Activated CD4-positive, alpha-beta T cell treated with anti-CD3 and anti-CD28 coated beads, Interleukin-2, amount 10 ng/mL, durations not matched to agents 24 days and 14 days (primary cell): ENCODE results near the gene ABCA10. TPM values are rescaled to one million over a fixed set of nuclear protein-coding genes. Genes with fewer than 3 reads are reported as not detected.

ENCODE experiments used
- DNase-seq: peaks from one replicate; pipeline ENCODE4 v3.0.0; 2022
- H3K27ac Mint-ChIP-seq: one replicate; pipeline ENCODE4 v1.8.0; 2022; ENCODE audit warnings: mild to moderate bottlenecking, mixed read lengths
- H3K27me3 Mint-ChIP-seq: one replicate; pipeline ENCODE4 v1.8.0; 2022; ENCODE audit warnings: mixed read lengths
- H3K36me3 Mint-ChIP-seq: one replicate; pipeline ENCODE4 v1.8.0; 2022; ENCODE audit warnings: low read depth, mild to moderate bottlenecking, mixed read lengths
- H3K4me1 Mint-ChIP-seq: one replicate; pipeline ENCODE4 v1.8.0; 2021; ENCODE audit warnings: mixed read lengths
- H3K4me3 Mint-ChIP-seq: one replicate; pipeline ENCODE4 v1.8.0; 2022; ENCODE audit warnings: mild to moderate bottlenecking, moderate library complexity, mixed read lengths
- H3K9me3 Mint-ChIP-seq: one replicate; pipeline ENCODE4 v1.8.0; 2021; ENCODE audit warnings: mixed read lengths
- intact Hi-C: fragments of 100-400 bp; cut with micrococcal nuclease; formaldehyde crosslinking; loops from one replicate; pipeline ENCODE4 v1.15.1; 2023
- total RNA-seq: library from RNA; stranded (reverse); gene quantifications from 2 replicates; pipeline ENCODE4 v1.2.3, GENCODE V29; 2022

ABCA10 gene
- total RNA-seq, 1 donor from 2014 or later, result 0.37 TPM

DNA sequence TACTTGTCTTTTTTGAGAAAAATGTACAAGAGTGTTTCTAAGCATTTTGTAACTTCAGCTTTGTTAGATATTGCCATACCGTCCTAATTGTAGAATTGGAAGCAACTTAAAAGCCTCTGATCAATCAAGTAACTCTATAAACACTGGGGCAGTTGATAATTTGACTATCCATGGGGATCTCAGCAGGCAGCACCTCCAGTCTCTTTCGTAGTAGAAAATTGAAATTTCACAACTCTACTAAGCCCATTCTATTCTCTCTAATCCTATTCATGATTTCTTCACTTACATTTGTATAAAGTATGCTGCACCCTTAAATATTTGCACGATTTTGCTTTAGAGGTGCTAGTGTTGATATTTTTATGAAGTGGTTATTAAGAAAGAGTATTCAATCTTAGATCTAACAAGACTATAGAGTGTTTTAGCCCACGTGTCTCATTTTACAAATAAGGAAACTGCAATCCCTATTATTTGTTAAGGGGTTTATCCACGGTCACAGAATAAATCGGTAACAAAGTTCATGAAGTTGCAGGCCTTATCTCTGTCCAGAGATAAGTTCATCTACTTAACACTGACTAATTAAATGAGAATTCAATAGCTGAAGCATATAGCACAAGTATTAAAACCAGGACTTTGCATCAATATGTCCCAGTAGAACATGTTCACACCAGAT, 97.9 kb downstream of the ABCA10 start:
- intact Hi-C loops, result no loop called here
- Mint-ChIP-seq H3K27ac (no peak overlapping the region), H3K36me3 (no peaks in the 10 kb centered on the region), H3K9me3 (no peaks in the 10 kb centered on the region), H3K4me1 (no peaks in the 10 kb centered on the region), H3K27me3 (no peaks in the 10 kb centered on the region), H3K4me3 (no peak overlapping the region)
- no peak for DNase-seq

DNA sequence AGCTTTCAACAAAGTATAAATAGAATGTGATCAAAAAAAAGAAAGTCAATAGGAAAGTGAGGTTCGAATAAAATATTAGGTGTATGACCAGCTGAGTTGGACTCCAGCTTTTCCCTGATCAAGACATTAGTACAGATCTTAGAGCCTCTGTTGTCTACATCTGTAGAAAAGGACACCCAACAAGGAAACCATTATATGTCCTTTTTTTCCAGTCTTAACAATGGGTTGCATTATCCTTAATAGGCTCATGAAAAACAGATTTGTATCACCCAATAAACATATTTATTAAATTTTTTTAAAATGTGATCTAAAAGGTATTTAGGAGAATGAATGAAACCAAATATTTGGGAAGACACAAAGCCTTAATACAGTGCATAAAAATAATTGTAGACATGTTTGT, 105.0 kb downstream of the ABCA10 start:
- Mint-ChIP-seq H3K27me3 (no peaks in the 10 kb centered on the region), H3K36me3 (no peaks in the 10 kb centered on the region), H3K4me3 (no peak overlapping the region), H3K9me3 (no peaks in the 10 kb centered on the region), H3K27ac (no peak overlapping the region), H3K4me1 (no peaks in the 10 kb centered on the region)
- no peak for DNase-seq
- intact Hi-C loops, result no loop called here

DNA sequence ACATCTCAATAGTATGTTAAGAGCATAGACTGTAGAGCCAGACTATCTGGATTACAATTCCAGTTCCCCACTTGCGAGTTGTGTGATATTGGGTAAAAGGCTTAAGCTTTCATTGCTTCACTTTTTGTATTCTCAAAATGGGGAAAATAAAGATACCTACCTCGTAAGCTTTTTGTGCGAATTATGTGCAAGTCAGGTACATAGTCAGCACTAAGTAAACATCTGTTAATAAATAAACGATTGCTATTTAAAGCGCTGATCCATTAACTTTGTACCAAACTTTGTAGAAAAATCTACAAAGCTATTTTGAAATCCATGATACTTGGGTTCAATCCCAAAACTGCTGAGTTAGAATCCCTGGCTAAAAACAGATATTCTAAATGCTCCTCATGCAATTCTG, 106.6 kb downstream of the ABCA10 start:
- H3K27me3 Mint-ChIP-seq, result no peaks in the 10 kb centered on the region
- no peaks in the 10 kb centered on the region for H3K4me1 Mint-ChIP-seq
- no peak overlapping the region for H3K4me3 Mint-ChIP-seq
- intact Hi-C loops, result no loop called here
- H3K9me3 Mint-ChIP-seq, result no peaks in the 10 kb centered on the region
- no peaks in the 10 kb centered on the region for H3K36me3 Mint-ChIP-seq
- DNase-seq, result no peak
- no peak overlapping the region for H3K27ac Mint-ChIP-seq

DNA sequence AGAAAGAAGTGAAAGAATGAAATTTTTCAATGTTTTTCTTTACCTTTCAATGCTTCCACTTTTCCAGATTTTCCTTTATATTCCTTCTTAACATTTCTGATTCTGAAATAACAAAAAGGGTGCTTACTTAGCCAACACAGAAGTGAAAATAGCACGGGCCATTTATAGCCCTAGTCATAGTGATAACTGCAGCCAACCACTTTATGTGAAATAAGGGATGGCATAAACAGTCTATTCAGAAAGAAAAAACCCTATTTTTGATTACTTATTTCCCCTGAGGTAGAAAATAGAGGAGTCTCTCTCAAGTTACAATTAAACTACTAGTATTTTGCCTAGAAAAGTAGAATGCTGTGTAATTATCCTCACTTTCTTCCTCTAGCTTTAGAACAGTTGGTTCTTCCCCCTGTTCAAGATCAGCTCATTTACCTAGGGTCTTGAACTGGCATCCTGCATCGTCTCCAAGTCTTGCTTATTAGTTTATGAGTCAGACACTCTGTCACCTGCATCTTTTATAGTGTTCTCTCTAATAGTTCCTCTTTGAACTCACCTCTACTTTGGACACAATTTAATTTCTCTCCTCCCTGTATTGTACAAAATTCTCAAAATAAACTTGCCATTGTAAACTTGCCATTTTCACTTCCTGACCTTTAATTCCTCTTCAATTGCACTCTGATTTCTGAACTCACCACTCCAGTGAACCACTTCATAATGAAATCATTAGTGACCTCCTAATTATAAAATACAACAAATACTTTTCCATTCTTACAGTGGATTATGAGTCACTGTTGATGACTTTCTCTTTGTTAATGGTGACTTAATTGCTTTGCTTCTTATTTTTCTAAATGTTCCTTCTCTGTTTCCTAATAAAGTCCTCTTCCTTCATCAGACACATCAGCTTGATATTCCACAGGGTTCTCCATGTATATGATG, 110.5 kb downstream of the ABCA10 start:
- no peaks in the 10 kb centered on the region for H3K36me3 Mint-ChIP-seq
- H3K4me3 Mint-ChIP-seq, result no peak overlapping the region
- no peaks in the 10 kb centered on the region for H3K9me3 Mint-ChIP-seq
- H3K27ac Mint-ChIP-seq, result no peak overlapping the region
- intact Hi-C loops, result no loop called here
- H3K4me1 Mint-ChIP-seq, result no peaks in the 10 kb centered on the region
- DNase-seq, result no peak
- no peaks in the 10 kb centered on the region for H3K27me3 Mint-ChIP-seq

DNA sequence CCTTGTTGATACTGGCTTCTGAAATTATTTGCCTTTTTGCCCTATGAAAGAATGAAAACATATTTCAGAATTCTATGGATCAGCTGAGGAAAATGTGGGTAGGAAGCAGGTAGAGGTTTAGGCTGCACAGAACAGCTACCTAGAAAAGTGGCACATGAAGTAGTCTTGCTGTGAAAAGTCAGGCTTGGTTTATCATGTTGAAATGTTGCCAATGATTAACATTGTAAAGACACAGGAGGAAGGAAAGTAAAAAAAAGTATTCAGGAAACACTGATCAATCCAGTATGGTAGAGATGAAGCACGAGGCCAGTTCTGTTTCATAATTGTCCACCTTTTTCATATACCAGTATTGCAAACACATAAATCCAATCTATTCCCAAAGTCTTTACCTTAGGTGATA, 116.8 kb downstream of the ABCA10 start:
- Mint-ChIP-seq H3K27ac (no peak overlapping the region), H3K27me3 (no peaks in the 10 kb centered on the region), H3K36me3 (no peaks in the 10 kb centered on the region), H3K4me1 (no peaks in the 10 kb centered on the region), H3K4me3 (no peak overlapping the region), H3K9me3 (no peaks in the 10 kb centered on the region)
- intact Hi-C loops, result no loop called here
- DNase-seq, result no peak

DNA sequence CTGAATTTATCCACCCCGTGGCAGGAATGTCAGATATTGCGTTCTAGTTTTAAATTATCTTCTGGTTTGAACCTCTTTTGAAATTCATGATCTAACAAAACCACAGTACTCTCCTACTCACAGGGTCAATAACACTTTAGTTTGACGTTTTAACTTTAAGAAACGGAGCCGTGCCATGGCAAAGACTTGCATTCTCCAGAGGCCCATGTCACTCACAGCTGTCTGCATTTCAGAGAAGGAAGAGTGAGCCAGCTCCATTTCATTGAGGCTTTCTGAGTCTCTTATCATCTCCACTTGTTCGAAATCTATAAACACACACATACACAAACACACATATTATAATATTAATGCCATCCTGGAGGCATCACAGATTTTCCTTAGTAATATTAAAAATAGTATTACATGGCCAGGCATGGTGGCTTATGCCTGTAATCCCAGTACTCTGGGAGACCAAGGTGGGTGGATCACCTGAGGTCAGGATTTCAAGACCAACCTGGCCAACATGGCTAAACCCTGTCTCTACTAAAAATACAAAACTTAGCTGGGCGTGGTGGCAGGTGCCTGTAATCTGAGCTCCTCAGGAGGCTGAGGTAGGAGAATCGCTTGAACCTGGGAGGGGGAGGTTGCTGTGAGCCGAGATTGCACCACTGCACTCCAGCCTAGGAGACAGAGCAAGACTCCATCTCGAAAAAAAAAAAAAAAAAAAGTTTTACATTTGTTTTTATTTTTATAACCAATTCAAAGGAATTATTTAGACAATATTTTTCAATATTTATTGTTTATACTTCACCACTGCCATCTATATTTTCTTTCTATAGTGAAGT, 122.5 kb downstream of the ABCA10 start:
- intact Hi-C loops, result no loop called here
- Mint-ChIP-seq H3K4me1 (no peaks in the 10 kb centered on the region), H3K9me3 (no peaks in the 10 kb centered on the region)

DNA sequence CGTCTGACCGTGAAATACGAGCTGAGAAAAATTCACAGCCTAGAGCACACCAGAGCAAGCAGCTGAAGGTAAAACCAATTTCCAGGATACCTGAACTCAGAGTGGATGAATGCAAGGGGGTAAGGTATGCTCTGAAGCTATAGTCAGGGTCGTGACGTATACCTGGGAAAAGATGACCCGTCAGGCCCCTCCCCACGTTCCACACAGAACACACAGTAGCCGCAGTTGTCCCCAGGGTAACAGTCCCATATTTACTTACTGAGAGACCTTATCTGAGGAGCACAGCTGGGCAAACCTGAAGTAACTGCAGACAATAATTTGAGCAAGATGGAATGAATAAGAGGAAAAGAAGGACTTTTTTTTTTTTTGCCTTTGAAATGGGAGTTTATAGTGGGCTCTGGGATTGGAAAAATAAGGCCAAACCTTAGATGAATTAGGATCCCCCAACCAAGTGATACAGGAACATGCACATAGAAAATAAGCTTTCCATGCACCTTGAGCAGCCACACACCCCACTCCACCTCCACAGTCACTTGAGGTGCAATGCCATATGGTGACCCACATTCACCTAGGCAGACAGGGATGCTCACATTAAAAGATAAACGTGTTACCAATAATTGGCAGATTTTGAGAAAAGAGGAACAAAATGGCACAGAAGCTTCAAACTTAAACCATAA, 124.9 kb downstream of the ABCA10 start:
- Mint-ChIP-seq H3K9me3 (no peaks in the 10 kb centered on the region), H3K27me3 (no peaks in the 10 kb centered on the region), H3K27ac (no peak overlapping the region), H3K4me3 (no peak overlapping the region), H3K36me3 (no peaks in the 10 kb centered on the region), H3K4me1 (no peaks in the 10 kb centered on the region)
- intact Hi-C loops, result no loop called here
- no peak for DNase-seq

More for the DNA sequence above, 122.5 kb downstream of the ABCA10 start:
- H3K27ac Mint-ChIP-seq, result no peak overlapping the region
- DNase-seq, result no peak
- no peak overlapping the region for H3K4me3 Mint-ChIP-seq
- H3K36me3 Mint-ChIP-seq, result no peaks in the 10 kb centered on the region
- H3K27me3 Mint-ChIP-seq, result no peaks in the 10 kb centered on the region

DNA sequence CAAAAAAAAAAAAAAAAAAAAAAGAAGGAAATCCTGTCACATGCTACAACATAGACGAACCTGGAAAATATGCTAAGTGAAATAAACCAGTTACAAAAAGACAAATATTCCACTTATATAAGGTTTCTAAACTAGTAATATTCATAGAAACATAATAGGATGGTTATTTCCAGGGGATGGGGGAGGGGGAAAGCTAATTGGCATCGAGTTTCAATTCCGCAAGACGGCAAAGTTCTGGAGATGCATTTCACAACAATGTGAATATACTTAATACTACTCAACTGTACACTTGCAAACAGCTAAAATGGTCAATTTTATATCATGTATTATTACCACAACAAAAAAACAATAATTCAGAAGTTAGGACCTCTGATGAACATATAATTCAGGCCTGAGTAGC, 130.0 kb downstream of the ABCA10 start:
- H3K27ac Mint-ChIP-seq, result no peak overlapping the region
- no peaks in the 10 kb centered on the region for H3K36me3 Mint-ChIP-seq
- no peaks in the 10 kb centered on the region for H3K4me1 Mint-ChIP-seq
- H3K4me3 Mint-ChIP-seq, result no peak overlapping the region
- no peak for DNase-seq
- no peaks in the 10 kb centered on the region for H3K9me3 Mint-ChIP-seq
- intact Hi-C loops, result no loop called here
- H3K27me3 Mint-ChIP-seq, result peaks cover 7% of the 10 kb centered on the region

Other genes with a start within 250 kb of the ABCA10 start
- gene ABCA9, start 167.9 kb downstream of the ABCA10 start, total RNA-seq, result 0.07 TPM in 1 of 2 replicates, not detected in the other
- not detected in 2 replicates for gene ABCA6, start 86.9 kb downstream of the ABCA10 start, total RNA-seq
- gene ABCA5, start 98.3 kb upstream of the ABCA10 start, total RNA-seq, result 12.0 and 13.3 TPM in 2 replicates
- 1.4 and 1.8 TPM in 2 replicates for gene MAP2K6, start 185.9 kb upstream of the ABCA10 start, total RNA-seq